Esophagus (tissue), 2 donors: Measurements from ENCODE around the gene C10orf53. TPM values are rescaled to one million over a fixed set of nuclear protein-coding genes. Genes with fewer than 3 reads are reported as not detected.

Experiments
- H3K27ac ChIP-seq, 2 donors: one replicate each; pipeline ENCODE4 v1.5.1; 2013; ENCODE audit warnings: low read depth in 2 of 2, mild to moderate bottlenecking in 2 of 2, inconsistent platforms in 1 of 2, low read length in 1 of 2, moderate library complexity in 1 of 2
- H3K27me3 ChIP-seq, 2 donors: one replicate each; pipeline ENCODE4 v1.6.1; 2013; ENCODE audit warnings: low read length in 2 of 2, control low read depth in 1 of 2, mild to moderate bottlenecking in 1 of 2; ENCODE audit not compliant: insufficient read depth in 2 of 2, control insufficient read depth in 1 of 2
- H3K36me3 ChIP-seq, 2 donors: one replicate each; pipeline ENCODE4 v1.6.1; 2013; ENCODE audit warnings: low read length in 1 of 2; ENCODE audit not compliant: control insufficient read depth in 2 of 2, insufficient read depth in 2 of 2
- H3K4me1 ChIP-seq, 2 donors: one replicate each; pipeline ENCODE4 v1.6.1; 2013; ENCODE audit warnings: low read length in 1 of 2; ENCODE audit not compliant: control insufficient read depth in 2 of 2, insufficient read depth in 2 of 2
- H3K4me3 ChIP-seq, 2 donors: one replicate each; pipeline ENCODE4 v1.5.1; 2013; ENCODE audit warnings: low read length in 2 of 2, mild to moderate bottlenecking in 2 of 2, low read depth in 1 of 2, moderate library complexity in 1 of 2
- H3K9me3 ChIP-seq, 2 donors: one replicate each; pipeline ENCODE4 v1.6.1; 2013; ENCODE audit warnings: mild to moderate bottlenecking in 2 of 2, low read depth in 1 of 2, low read length in 1 of 2, moderate library complexity in 1 of 2; ENCODE audit not compliant: control insufficient read depth in 2 of 2, insufficient read depth in 1 of 2
- WGBS, 2 donors: extraction: QIAGEN DNeasy Blood & Tissue Kit; methylation state at CpG; one replicate each; pipeline ENCODE4 v1.1.7; 2013; 5-methylcytosine and 5-hydroxymethylcytosine counted together
- polyA plus RNA-seq, 2 donors: library from polyadenylated mRNA; stranded (reverse); fragments of 200-250 nt; gene quantifications; one replicate each; pipeline ENCODE4 v1.2.3, GENCODE V29; 2013
- donor health status: healthy with polysubstance abuse.
- donor health status: Bipolar disorder and iron deficiency.

Gene C10orf53
- polyA plus RNA-seq, 2 donors: not detected

DNA sequence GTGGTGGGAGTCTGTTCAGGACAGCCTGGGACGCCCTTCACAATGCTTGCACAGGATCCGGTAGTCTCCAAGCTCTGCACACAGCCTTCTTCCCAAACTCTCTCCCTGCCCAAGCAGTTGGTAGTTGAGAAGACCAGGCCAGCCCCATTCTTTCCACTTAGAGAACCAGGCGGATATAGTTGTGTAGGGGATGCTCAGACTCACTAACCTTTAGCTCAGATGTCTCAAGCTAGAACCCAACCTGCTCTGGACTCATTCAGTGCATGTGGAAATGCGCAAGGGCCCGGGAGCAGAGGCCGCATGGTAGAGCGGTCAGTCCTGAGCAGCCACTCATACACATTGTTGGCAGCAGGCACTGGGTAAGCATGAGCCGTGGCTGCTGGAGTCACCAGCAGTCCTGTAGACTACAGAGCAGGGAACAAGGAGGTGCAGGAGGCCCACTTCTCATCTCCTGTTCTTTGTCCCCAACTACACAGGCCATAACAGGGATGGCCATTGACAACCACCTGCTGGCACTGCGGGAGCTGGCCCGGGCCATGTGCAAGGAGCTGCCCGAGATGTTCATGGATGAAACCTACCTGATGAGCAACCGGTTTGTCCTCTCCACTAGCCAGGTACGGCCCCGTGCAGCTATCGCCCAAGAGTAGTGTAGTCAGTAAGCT lies 17.2 kb upstream of the C10orf53 start:
- WGBS, 2 donors: 87 to 88% methylated on average over 15 of the region's 15 CpGs

DNA sequence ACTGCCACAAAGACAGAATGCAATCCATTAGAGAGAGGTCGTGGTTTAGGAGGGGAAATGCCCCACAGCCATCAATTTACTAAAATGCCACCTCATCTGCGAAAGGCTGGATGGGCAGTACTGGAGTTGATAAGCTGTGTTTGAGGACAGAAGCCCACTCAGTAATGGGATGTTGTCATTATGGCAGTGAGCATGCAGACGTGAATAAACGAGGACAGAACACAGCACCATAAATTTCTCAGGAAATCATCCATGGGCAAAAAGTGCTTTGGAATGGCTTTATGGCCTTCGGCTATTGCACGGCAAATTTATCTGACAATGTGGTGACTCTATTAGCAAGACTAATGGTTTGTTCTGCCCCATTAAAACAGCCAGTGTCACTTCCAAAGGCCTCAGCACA lies 15.9 kb upstream of the C10orf53 start:
- 75 to 79% methylated on average over 6 of the region's 6 CpGs for WGBS, 2 donors
- no peak overlapping the region for H3K27ac ChIP-seq
- no peaks in the 10 kb centered on the region for H3K9me3 ChIP-seq
- peaks cover 0 to 3% of the 10 kb centered on the region in 2 donors for H3K4me1 ChIP-seq
- H3K36me3 ChIP-seq: no peaks in the 10 kb centered on the region
- H3K27me3 ChIP-seq: no peaks in the 10 kb centered on the region
- H3K4me3 ChIP-seq: no peak overlapping the region

More for the DNA sequence above, 17.2 kb upstream of the C10orf53 start:
- H3K4me1 ChIP-seq: peaks cover 0 to 3% of the 10 kb centered on the region in 2 donors
- no peaks in the 10 kb centered on the region for H3K36me3 ChIP-seq
- H3K27ac ChIP-seq: no peak overlapping the region
- no peaks in the 10 kb centered on the region for H3K9me3 ChIP-seq
- no peaks in the 10 kb centered on the region for H3K27me3 ChIP-seq
- no peak overlapping the region for H3K4me3 ChIP-seq

DNA sequence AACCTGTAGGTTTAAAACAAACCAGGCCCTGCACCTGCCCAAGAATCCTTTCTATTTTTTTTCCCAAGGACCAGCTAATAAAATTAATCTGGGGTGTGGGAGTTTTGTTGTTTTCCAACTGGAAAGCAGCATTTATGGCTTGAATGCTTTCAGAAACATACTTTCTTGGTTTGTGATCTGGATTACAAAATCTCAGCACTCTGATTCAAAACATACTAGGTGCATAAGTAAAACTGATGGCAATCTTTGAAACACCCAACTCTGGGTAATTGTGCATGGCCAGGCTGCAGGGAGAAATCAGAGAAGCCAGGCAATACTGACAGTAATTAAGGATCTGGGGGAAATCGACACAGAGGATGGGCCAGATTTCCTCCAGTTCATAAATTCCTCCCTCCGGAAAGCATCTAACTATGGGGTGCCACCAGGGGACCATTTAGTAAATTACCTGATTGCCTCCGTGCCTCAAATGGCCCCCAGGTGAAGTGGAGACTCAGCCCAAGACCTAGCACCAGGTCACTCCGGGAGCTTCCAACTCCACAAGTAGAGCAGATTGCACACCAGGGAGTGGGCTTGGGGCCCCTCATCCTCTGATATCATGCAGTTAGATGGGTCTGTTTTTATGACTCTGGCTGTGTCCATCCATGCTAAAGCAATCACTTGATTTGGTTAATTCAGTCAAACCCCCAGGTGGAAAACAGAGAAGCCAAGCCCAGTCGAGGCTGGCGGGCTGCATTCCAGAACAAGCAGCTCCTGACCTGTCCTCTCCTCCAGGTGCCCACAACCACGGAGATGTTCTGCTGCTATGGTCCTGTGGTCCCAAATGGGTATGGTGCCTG lies 15.2 kb upstream of the C10orf53 start:
- Histone ChIP-seq H3K36me3 (no peaks in the 10 kb centered on the region), H3K4me3 (no peak overlapping the region), H3K27me3 (no peaks in the 10 kb centered on the region), H3K9me3 (no peaks in the 10 kb centered on the region), H3K27ac (no peak overlapping the region), H3K4me1 (peaks cover 0 to 3% of the 10 kb centered on the region in 2 donors)
- 78 to 80% methylated on average over 7 of the region's 7 CpGs for WGBS, 2 donors

DNA sequence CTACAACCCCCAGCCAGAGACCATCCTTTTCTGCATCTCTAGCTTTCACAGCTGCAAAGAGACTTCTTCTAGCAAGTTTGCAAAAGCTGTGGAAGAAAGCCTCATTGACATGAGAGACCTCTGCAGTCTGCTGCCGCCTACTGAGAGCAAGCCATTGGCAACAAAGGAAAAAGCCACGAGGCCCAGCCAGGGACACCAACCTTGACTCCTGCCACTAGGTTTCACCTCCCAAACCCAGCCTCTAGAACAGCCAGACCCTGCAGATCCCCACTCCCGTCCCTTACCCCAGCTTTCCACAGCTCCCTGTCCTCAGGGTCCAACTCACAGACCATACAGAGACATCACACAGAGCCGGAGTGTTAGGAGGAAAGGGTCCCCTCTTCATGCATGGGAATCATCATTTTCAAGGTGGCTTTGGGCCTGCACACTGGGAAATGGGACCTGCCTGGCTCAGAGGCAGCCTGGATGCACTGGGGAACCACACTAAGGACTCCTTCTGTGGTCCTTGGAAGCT lies 14.6 kb upstream of the C10orf53 start:
- Histone ChIP-seq H3K9me3 (peaks cover 0 to 2% of the 10 kb centered on the region in 2 donors), H3K4me3 (no peak overlapping the region), H3K36me3 (no peaks in the 10 kb centered on the region), H3K27me3 (no peaks in the 10 kb centered on the region), H3K4me1 (peaks cover 0 to 3% of the 10 kb centered on the region in 2 donors), H3K27ac (no peak overlapping the region)
- 70 to 74% methylated on average over 4 of the region's 4 CpGs for WGBS, 2 donors

DNA sequence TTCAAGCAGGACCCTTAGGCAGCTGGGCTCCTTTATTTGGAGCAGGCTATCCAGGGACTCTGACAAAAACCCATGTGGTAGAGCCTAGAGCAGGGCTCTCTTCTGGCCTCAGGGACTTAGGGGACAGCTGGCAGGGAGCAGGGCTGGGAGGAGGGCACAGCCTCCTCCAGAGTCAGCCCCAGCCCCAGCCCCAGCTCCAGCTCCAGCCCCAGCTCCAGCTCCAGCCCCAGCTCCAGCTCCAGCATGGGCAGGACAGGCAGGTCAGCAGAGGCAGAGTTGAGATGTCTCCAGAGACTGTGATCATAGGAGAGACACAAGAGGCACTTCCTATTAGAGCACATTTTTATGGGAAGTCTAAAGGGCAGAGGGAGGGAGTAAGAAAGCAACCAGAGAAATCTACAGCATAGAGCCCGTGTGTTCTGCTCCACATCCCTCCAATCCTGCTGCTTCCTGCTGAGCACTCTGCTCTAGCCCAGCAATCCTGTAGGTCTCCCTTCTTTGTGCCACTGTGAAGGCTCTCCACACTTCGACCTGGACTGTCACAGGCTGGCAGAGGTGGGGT lies 13.3 kb upstream of the C10orf53 start:
- H3K9me3 ChIP-seq: peaks cover 0 to 2% of the 10 kb centered on the region in 2 donors
- H3K4me1 ChIP-seq: peaks cover 0 to 3% of the 10 kb centered on the region in 2 donors
- H3K27ac ChIP-seq: no peak overlapping the region
- no peaks in the 10 kb centered on the region for H3K27me3 ChIP-seq
- H3K36me3 ChIP-seq: no peaks in the 10 kb centered on the region
- 47 to 51% methylated on average over 2 of the region's 2 CpGs for WGBS, 2 donors
- no peak overlapping the region for H3K4me3 ChIP-seq

DNA sequence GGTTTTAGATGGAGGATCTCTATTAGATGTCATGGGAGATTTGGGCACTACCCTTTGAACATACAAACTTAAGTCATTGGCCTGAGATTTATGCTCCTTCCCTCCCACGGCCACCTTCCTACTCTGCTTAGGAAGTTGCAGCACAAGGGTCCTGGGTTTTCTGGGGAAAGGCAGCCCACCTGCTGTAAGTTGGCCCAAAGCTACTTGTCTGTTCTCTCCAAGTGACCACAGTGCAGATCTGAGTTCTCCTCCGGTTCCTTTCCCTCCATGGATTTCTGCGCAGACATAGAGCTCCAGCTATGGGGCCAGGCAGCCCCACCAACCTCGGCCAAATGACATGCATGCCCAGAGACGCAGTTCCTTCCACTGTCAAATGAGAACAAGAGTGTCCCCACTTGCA lies 12.8 kb upstream of the C10orf53 start:
- H3K9me3 ChIP-seq: peaks cover 0 to 2% of the 10 kb centered on the region in 2 donors
- WGBS, 2 donors: 84 to 86% methylated on average over 5 of the region's 5 CpGs

DNA sequence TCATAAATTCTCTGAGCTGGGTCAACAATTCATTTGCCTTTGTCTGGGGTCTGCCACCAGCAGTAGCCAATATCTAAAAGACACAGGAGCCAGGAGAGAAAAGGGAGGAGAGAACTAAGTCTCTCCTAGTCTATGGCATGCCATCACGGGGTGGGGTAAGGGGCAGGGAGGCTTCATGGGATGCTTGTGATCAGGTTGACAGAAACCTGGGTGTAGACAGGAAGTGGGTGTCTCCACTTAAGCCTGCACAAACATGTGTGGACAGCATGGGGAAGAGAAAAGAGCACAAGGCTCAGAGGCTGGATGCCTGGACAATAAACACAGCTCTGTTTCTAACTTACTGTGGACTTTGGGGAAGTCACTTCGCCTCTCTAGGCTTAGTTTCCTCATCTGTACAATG lies 11.5 kb upstream of the C10orf53 start:
- no peaks in the 10 kb centered on the region for H3K27me3 ChIP-seq
- WGBS, 2 donors: 54 to 67% methylated on average over 2 of the region's 2 CpGs
- H3K4me3 ChIP-seq: no peak overlapping the region
- peaks cover 0 to 2% of the 10 kb centered on the region in 2 donors for H3K9me3 ChIP-seq
- H3K27ac ChIP-seq: no peak overlapping the region
- H3K36me3 ChIP-seq: no peaks in the 10 kb centered on the region
- peaks cover 0 to 3% of the 10 kb centered on the region in 2 donors for H3K4me1 ChIP-seq

More for the DNA sequence above, 12.8 kb upstream of the C10orf53 start:
- Histone ChIP-seq H3K27me3 (no peaks in the 10 kb centered on the region), H3K4me1 (peaks cover 0 to 3% of the 10 kb centered on the region in 2 donors), H3K4me3 (no peak overlapping the region), H3K27ac (no peak overlapping the region), H3K36me3 (no peaks in the 10 kb centered on the region)

DNA sequence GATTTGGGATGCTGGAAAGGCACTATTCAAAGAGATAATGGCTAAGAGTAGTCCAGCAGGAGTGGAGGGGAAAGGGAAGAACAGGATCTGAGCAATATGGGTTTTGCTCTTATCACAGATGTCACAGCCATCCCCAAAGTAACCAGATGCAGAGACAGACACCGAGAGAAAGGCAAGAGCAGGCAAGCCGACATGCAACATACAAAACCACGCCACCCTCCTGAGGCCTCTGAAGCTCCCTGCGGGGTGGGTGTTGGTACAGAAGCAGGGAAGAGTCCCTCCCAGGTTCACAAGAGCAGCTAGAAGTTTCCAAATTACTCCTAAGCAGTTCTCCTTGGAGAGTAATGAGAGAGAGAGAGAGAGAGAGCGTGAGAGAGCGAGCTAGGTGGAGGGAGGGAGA lies 10.8 kb upstream of the C10orf53 start:
- peaks cover 0 to 2% of the 10 kb centered on the region in 2 donors for H3K9me3 ChIP-seq

DNA sequence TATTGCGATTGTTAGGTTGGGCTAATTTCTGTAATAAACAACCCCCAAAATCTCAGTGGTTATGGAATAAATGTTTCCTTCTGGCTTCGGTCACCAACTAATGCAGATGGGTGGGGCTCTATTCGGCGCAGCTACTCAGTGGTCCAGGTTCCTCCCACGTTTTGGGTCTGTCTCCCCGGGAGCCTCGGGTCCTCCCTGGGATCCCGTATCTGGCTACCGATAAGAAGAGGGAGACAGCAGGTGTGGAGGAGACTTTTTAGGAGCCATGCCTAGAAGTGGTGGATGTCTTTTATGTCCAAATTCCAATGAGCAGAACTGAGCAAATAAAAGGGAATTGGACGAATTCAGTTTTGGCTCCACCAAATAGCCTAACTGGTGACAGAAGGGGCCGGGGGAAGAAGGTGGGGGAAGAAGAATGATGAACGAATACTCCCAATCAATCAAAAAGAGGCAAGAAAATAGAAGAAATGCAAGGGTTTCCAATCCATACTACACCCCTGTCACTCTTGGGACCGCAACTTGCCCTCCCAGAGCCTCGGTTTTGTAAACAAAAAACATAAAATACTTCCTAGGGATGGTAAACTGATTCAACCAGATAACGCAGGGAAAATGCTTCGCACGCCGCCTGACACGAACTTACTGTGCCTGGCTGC lies 498 bp upstream of the C10orf53 start:
- peaks cover 0 to 4% of the 10 kb centered on the region in 2 donors for H3K4me1 ChIP-seq
- H3K27ac ChIP-seq: no peak overlapping the region
- H3K36me3 ChIP-seq: no peaks in the 10 kb centered on the region
- 14 to 21% methylated on average over 19 of the region's 19 CpGs for WGBS, 2 donors
- peaks cover 3 to 9% of the 10 kb centered on the region in 2 donors for H3K9me3 ChIP-seq
- no peak overlapping the region for H3K4me3 ChIP-seq
- peaks cover 0 to 4% of the 10 kb centered on the region in 2 donors for H3K27me3 ChIP-seq

More for the DNA sequence above, 10.8 kb upstream of the C10orf53 start:
- WGBS, 2 donors: 73 to 77% methylated on average over 6 of the region's 6 CpGs
- Histone ChIP-seq H3K27me3 (no peaks in the 10 kb centered on the region), H3K4me1 (no peaks in the 10 kb centered on the region), H3K36me3 (no peaks in the 10 kb centered on the region), H3K4me3 (no peak overlapping the region), H3K27ac (no peak overlapping the region)
